GM12874 (cell line): ENCODE measurements around the gene PIP4K2B.

Experiments
- CTCF ChIP-seq: IDR thresholded peaks from 2 replicates; pipeline ENCODE4 v1.5.1; 2011; ENCODE audit warnings: low read depth, mild to moderate bottlenecking, control low read depth, low read length, moderate library complexity; ENCODE audit not compliant: insufficient read depth

PIP4K2B gene

GRCh38 chr17:38750312-38751121 is 48.8 kb downstream of the PIP4K2B start:
- no peak for TF ChIP-seq CTCF

- TF ChIP-seq CTCF = no peak
Observed at GRCh38 chr17:38750044-38750311, 49.4 kb downstream of the PIP4K2B start.

GRCh38 chr17:38749223-38750043 is 49.9 kb downstream of the PIP4K2B start:
- no peak for TF ChIP-seq CTCF

- TF ChIP-seq CTCF = no peak
Observed at GRCh38 chr17:38748892-38749222, 50.5 kb downstream of the PIP4K2B start.

- TF ChIP-seq CTCF = no peak
Observed at GRCh38 chr17:38748149-38748891, 51.0 kb downstream of the PIP4K2B start, which contains the start of gene PCGF2. Gene PCGF2 (minus strand): TSS chr17:38748336. CDS start chr17:38740402, 7,934 bp downstream.

GRCh38 chr17:38747463-38748148 is 51.8 kb downstream of the PIP4K2B start:
- peak; percentile 60 for TF ChIP-seq CTCF
